ENCODE data around the gene PDC. TPM values are rescaled to one million over a fixed set of nuclear protein-coding genes. Genes with fewer than 3 reads are reported as not detected.
"Not testable (repeated sequence)": the region's sequence is repeated elsewhere in the genome, so short reads cannot be mapped to it uniquely, and the experiment has no call there.

The PDC gene
- total and polyA plus RNA-seq, 8 donors, result not detected

GRCh38 chr1:186403632-186404031 is 57.3 kb downstream of the PDC start:
- Histone ChIP-seq H3K9me3 (no peaks in the 10 kb centered on the region), H3K36me3 (peaks cover 7 to 76% (median 71%) of the 10 kb centered on the region in 4 donors), H3K27ac (no peak overlapping the region), H3K4me3 (no peak overlapping the region), H3K4me1 (no peaks in the 10 kb centered on the region), H3K27me3 (no peaks in the 10 kb centered on the region)
- TF ChIP-seq POLR2A (IDR thresholded peaks at IDR 0.05) (no peak), CTCF (IDR thresholded peaks at IDR 0.05) (no peak), POLR2AphosphoS5 (IDR thresholded peaks at IDR 0.05) (no peak), EP300 (IDR thresholded peaks at IDR 0.05) (no peak)
- intact Hi-C loops (cut with DNase I; ENCODE audit: low total_unique reads), result loop anchor here (10.0 kb wide), 1 partner anchor 581 kb away; no protein-coding TSS in a partner anchor
- no peak for DNase-seq

GRCh38 chr1:186401446-186401845 is 59.5 kb downstream of the PDC start:
- H3K9me3 ChIP-seq, H3K27me3 ChIP-seq, H3K4me1 ChIP-seq, H3K27ac ChIP-seq, H3K4me3 ChIP-seq, DNase-seq: not testable (repeated sequence)
- peaks cover 7 to 79% (median 74%) of the 10 kb centered on the region in 4 donors for H3K36me3 ChIP-seq
- WGBS, 5 donors, result 90 to 98% (median 96%) methylated on average over 2 of the region's 2 CpGs
- intact Hi-C loops (cut with DNase I; ENCODE audit: low total_unique reads), result loop anchor here (10.0 kb wide), 1 partner anchor 583 kb away; no protein-coding TSS in a partner anchor

Other genes with a start within 250 kb of the PDC start
- under 1 TPM in 2 of 5 donors, not detected in 3; 0.37 to 0.58 TPM for gene PRG4, start 164.8 kb downstream of the PDC start, total RNA-seq
- gene PRG4, start 164.8 kb downstream of the PDC start, polyA plus RNA-seq, result under 1 TPM in 1 of 3 donors, not detected in 2; 0.10 TPM
- gene TPR, start 85.9 kb downstream of the PDC start, total RNA-seq, result 100 to 1,000 TPM in 3 of 5 donors, 10 to 100 TPM in 2; 55.2 to 273 (median 110) TPM
- 10 to 100 TPM; 12.7 to 25.5 (median 13.4) TPM for gene TPR, start 85.9 kb downstream of the PDC start, polyA plus RNA-seq
- gene ODR4, start 85.3 kb downstream of the PDC start, total RNA-seq, result 10 to 100 TPM in 4 of 5 donors, 1 to 10 TPM in 1; 8.8 to 44.2 (median 13.5) TPM
- 10 to 100 TPM in 1 of 3 donors, 1 to 10 TPM in 2; 6.1 to 10.2 (median 9.8) TPM for gene ODR4, start 85.3 kb downstream of the PDC start, polyA plus RNA-seq
- gene PTGS2, start 219.3 kb upstream of the PDC start, total RNA-seq, result 10 to 100 TPM in 3 of 5 donors, 1 to 10 TPM in 1, not detected in 1; 3.5 to 46.9 (median 22.9) TPM
- 1 to 10 TPM in 2 of 3 donors, under 1 TPM in 1; 0.65 to 4.6 (median 1.8) TPM for gene PTGS2, start 219.3 kb upstream of the PDC start, polyA plus RNA-seq

All from stomach (tissue), 9 donors.